HepG2 (cell line): ENCODE results near the gene SLC10A1. TPM values are rescaled to one million over a fixed set of nuclear protein-coding genes. Genes with fewer than 3 reads are reported as not detected.

Experiments used
- CHD4 ChIP-seq: fragments of 200-600 bp; sonication (generic); IDR thresholded peaks from 2 replicates; pipeline ENCODE4 v1.7.0; 2017; ENCODE audit warnings: mild to moderate bottlenecking, low read length, borderline replicate concordance
- KMT2B ChIP-seq: IDR thresholded peaks from 2 replicates; pipeline ENCODE4 v1.6.1; 2016; ENCODE audit warnings: missing genetic modification reagents, missing compliant biosample characterization
- LCORL ChIP-seq, 2 experiments: fragments of 450-650 bp in 1 of 2; sonication (generic) in 1 of 2; formaldehyde crosslinking in 1 of 2; IDR thresholded peaks; 2 replicates each; pipeline versions ENCODE4 v1.5.0 to v1.6.1; 2017 to 2020; ENCODE audit warnings: antibody characterized with exemption in 1 of 2, missing genetic modification reagents in 1 of 2
- NCOR1 ChIP-seq: fragments of 200-600 bp; sonication (generic); IDR thresholded peaks from 2 replicates; pipeline ENCODE4 v1.7.0; 2017; ENCODE audit warnings: antibody characterized with exemption, low read length, borderline replicate concordance
- SNAI1 ChIP-seq: sonication (generic); formaldehyde crosslinking; IDR thresholded peaks from 2 replicates; pipeline ENCODE4 v1.5.0; 2020; ENCODE audit warnings: mild to moderate bottlenecking, missing genetic modification reagents, borderline replicate concordance
- SNRNP70 ChIP-seq: fragments of 200-400 bp; formaldehyde crosslinking; IDR thresholded peaks from 2 replicates; pipeline ENCODE4 v1.6.1; 2017; ENCODE audit warnings: mild to moderate bottlenecking, low read depth, low read length, moderate library complexity
- TCF7L2 ChIP-seq: IDR thresholded peaks from 2 replicates; pipeline ENCODE4 v1.6.1; 2011; ENCODE audit warnings: mild to moderate bottlenecking, low read depth, low read length, moderate library complexity
- THAP11 ChIP-seq: IDR thresholded peaks from 2 replicates; pipeline ENCODE4 v1.6.1; 2016; ENCODE audit warnings: missing biosample characterization, missing genetic modification reagents
- ZFX ChIP-seq: sonication (generic); formaldehyde crosslinking; IDR thresholded peaks from 2 replicates; pipeline ENCODE4 v1.4.0; 2020; ENCODE audit warnings: mild to moderate bottlenecking, low read depth, missing genetic modification reagents, moderate library complexity
- ZNF546 ChIP-seq: sonication (generic); formaldehyde crosslinking; conservative IDR thresholded peaks from 2 replicates; pipeline ENCODE4 v1.8.1; 2023; ENCODE audit warnings: mild to moderate bottlenecking, missing genetic modification reagents
- ZNF552 ChIP-seq: sonication (generic); formaldehyde crosslinking; IDR thresholded peaks from 2 replicates; pipeline ENCODE4 v1.9.0; 2022; ENCODE audit warnings: missing genetic modification reagents, mild to moderate bottlenecking, borderline replicate concordance
- ZNF557 ChIP-seq: sonication (generic); formaldehyde crosslinking; IDR thresholded peaks from 2 replicates; pipeline ENCODE4 v1.4.0; 2020; ENCODE audit warnings: missing genetic modification reagents
- ZNF660 ChIP-seq: sonication (generic); formaldehyde crosslinking; IDR thresholded peaks from 2 replicates; pipeline ENCODE4 v1.5.1; 2020; ENCODE audit warnings: mild to moderate bottlenecking, low read depth, missing genetic modification reagents, borderline replicate concordance
- ZNF746 ChIP-seq: sonication (generic); formaldehyde crosslinking; IDR thresholded peaks from 2 replicates; pipeline ENCODE4 v1.8.0; 2022; ENCODE audit warnings: mild to moderate bottlenecking, missing genetic modification reagents
- ZNF776 ChIP-seq: sonication (generic); formaldehyde crosslinking; IDR thresholded peaks from 2 replicates; pipeline ENCODE4 v1.4.0; 2020; ENCODE audit warnings: mild to moderate bottlenecking, missing genetic modification reagents
- polyA plus RNA-seq, 8 experiments: library from polyadenylated mRNA; depleted of rRNA in 3 of 8; stranded (reverse) in 7 of 8; unstranded in 1 of 8; fragments of >200 nt; fragmentation: Illumina TruSeq in 4 of 8; extraction: Trizol in 4 of 8; gene quantifications; 2 replicates each; pipeline versions ENCODE4 v1.2.1 to v1.2.3, GENCODE V29; 2011 to 2016; ENCODE audit warnings: low read depth in 4 of 8, missing spikeins in 1 of 8, mixed read lengths in 1 of 8; ENCODE audit not compliant: insufficient read depth in 1 of 8
- total RNA-seq, 5 experiments: library from RNA; depleted of rRNA; stranded (reverse); fragments of >200 nt; fragmentation: Illumina TruSeq; extraction: Trizol; gene quantifications; 2 replicates each; pipeline ENCODE4 v1.2.3, GENCODE V29; 2016; ENCODE audit warnings: low read depth in 1 of 5
- TF ChIP-seq, protein P1 (sequence below): sonication (generic); formaldehyde crosslinking; IDR thresholded peaks from 2 replicates; pipeline ENCODE4 v1.5.0; 2020; ENCODE audit warnings: mild to moderate bottlenecking, missing genetic modification reagents, borderline replicate concordance
- TF ChIP-seq, protein P2 (sequence below): sonication (generic); formaldehyde crosslinking; conservative IDR thresholded peaks from 2 replicates; pipeline ENCODE4 v1.4.0; 2020; ENCODE audit warnings: missing genetic modification reagents
- TF ChIP-seq, protein P3 (sequence below): sonication (generic); formaldehyde crosslinking; conservative IDR thresholded peaks from 2 replicates; pipeline ENCODE4 v1.8.1; 2023; ENCODE audit warnings: missing genetic modification reagents

SLC10A1 gene
- total and polyA plus RNA-seq, 2 of the 13 experiments (the other 11 are each of a cell fraction or from before 2014, with no cell fraction given): 0.17 TPM; not detected in 1

DNA sequence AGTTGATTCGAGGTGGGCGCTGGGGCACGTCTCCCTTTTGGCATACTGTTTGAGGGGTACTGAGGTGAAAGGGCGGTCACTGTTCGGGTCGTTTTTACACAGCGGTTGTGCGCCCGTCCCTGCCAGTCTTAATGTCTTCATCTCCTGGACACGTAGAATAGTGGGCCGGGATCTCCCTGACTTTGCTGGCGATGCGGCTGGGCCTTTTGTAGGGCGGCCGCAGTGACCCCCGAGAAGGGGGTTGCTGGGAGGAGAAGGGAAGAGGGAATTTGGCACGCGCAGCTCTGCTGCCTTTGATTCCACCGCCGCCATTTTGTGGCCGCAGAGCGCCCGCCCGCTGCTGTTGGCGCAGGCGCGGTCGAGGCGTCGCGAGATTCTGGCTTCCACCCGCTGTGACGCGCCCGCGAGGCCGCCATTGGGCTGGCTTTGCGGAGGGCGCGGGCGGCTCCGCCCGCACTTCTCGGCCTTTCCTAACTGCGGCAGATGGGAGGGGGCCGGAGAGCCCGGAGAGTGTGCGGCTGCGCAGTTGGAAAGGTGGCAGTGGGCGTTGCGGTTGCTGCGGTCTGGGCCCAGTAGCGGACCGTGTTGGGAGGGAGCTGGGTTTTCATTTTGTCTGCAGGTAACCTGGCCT, 29.6 kb downstream of the SLC10A1 start (continued):
- TF ChIP-seq LCORL (IDR thresholded peaks at IDR 0.05) (no peak), LCORL (CRISPR knock-in tag; IDR thresholded peaks at IDR 0.05) (no peak), THAP11 (CRISPR knock-in tag) (peak; percentile 58), ZNF546 (CRISPR knock-in tag) (peak; percentile 84), ZNF660 (no peak), KMT2B (CRISPR knock-in tag) (no peak; the same call in 1 of the 2 replicates), SNRNP70 (no peak), ZFX (CRISPR knock-in tag) (no peak; the same call in 1 of the 2 replicates), CHD4 (no peak), TCF7L2 (no peak), ZNF776 (CRISPR knock-in tag) (no peak), ZNF552 (CRISPR knock-in tag) (no peak), ZNF746 (CRISPR knock-in tag) (no peak), SNAI1 (CRISPR knock-in tag) (no peak), NCOR1 (no peak), ZNF557 (CRISPR knock-in tag) (no peak)
- TF ChIP-seq, protein P1, sequence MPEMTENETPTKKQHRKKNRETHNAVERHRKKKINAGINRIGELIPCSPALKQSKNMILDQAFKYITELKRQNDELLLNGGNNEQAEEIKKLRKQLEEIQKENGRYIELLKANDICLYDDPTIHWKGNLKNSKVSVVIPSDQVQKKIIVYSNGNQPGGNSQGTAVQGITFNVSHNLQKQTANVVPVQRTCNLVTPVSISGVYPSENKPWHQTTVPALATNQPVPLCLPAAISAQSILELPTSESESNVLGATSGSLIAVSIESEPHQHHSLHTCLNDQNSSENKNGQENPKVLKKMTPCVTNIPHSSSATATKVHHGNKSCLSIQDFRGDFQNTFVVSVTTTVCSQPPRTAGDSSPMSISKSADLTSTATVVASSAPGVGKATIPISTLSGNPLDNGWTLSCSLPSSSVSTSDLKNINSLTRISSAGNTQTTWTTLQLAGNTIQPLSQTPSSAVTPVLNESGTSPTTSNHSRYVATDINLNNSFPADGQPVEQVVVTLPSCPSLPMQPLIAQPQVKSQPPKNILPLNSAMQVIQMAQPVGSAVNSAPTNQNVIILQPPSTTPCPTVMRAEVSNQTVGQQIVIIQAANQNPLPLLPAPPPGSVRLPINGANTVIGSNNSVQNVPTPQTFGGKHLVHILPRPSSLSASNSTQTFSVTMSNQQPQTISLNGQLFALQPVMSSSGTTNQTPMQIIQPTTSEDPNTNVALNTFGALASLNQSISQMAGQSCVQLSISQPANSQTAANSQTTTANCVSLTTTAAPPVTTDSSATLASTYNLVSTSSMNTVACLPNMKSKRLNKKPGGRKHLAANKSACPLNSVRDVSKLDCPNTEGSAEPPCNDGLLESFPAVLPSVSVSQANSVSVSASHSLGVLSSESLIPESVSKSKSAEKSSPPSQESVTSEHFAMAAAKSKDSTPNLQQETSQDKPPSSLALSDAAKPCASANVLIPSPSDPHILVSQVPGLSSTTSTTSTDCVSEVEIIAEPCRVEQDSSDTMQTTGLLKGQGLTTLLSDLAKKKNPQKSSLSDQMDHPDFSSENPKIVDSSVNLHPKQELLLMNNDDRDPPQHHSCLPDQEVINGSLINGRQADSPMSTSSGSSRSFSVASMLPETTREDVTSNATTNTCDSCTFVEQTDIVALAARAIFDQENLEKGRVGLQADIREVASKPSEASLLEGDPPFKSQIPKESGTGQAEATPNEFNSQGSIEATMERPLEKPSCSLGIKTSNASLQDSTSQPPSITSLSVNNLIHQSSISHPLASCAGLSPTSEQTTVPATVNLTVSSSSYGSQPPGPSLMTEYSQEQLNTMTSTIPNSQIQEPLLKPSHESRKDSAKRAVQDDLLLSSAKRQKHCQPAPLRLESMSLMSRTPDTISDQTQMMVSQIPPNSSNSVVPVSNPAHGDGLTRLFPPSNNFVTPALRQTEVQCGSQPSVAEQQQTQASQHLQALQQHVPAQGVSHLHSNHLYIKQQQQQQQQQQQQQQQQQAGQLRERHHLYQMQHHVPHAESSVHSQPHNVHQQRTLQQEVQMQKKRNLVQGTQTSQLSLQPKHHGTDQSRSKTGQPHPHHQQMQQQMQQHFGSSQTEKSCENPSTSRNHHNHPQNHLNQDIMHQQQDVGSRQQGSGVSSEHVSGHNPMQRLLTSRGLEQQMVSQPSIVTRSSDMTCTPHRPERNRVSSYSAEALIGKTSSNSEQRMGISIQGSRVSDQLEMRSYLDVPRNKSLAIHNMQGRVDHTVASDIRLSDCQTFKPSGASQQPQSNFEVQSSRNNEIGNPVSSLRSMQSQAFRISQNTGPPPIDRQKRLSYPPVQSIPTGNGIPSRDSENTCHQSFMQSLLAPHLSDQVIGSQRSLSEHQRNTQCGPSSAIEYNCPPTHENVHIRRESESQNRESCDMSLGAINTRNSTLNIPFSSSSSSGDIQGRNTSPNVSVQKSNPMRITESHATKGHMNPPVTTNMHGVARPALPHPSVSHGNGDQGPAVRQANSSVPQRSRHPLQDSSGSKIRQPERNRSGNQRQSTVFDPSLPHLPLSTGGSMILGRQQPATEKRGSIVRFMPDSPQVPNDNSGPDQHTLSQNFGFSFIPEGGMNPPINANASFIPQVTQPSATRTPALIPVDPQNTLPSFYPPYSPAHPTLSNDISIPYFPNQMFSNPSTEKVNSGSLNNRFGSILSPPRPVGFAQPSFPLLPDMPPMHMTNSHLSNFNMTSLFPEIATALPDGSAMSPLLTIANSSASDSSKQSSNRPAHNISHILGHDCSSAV (CRISPR knock-in tag): no peak
- TF ChIP-seq, protein P2, sequence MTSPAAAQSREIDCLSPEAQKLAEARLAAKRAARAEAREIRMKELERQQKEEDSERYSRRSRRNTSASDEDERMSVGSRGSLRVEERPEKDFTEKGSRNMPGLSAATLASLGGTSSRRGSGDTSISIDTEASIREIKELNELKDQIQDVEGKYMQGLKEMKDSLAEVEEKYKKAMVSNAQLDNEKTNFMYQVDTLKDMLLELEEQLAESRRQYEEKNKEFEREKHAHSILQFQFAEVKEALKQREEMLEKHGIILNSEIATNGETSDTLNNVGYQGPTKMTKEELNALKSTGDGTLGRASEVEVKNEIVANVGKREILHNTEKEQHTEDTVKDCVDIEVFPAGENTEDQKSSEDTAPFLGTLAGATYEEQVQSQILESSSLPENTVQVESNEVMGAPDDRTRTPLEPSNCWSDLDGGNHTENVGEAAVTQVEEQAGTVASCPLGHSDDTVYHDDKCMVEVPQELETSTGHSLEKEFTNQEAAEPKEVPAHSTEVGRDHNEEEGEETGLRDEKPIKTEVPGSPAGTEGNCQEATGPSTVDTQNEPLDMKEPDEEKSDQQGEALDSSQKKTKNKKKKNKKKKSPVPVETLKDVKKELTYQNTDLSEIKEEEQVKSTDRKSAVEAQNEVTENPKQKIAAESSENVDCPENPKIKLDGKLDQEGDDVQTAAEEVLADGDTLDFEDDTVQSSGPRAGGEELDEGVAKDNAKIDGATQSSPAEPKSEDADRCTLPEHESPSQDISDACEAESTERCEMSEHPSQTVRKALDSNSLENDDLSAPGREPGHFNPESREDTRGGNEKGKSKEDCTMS: no peak
- TF ChIP-seq, protein P3, sequence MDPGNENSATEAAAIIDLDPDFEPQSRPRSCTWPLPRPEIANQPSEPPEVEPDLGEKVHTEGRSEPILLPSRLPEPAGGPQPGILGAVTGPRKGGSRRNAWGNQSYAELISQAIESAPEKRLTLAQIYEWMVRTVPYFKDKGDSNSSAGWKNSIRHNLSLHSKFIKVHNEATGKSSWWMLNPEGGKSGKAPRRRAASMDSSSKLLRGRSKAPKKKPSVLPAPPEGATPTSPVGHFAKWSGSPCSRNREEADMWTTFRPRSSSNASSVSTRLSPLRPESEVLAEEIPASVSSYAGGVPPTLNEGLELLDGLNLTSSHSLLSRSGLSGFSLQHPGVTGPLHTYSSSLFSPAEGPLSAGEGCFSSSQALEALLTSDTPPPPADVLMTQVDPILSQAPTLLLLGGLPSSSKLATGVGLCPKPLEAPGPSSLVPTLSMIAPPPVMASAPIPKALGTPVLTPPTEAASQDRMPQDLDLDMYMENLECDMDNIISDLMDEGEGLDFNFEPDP (CRISPR knock-in tag): no peak
